Keratinocyte (primary cell): ENCODE data around the gene CHPF. TPM values are rescaled to one million over a fixed set of nuclear protein-coding genes. Genes with fewer than 3 reads are reported as not detected.

Experiments
- DNase-seq: peaks from one replicate; pipeline ENCODE4 v3.0.0-alpha.2; 2011; ENCODE audit warnings: low read depth, missing footprints, low spot score
- FAIRE-seq: peaks from 2 replicates; lab custom pipeline; 2011; peaks lifted over from hg19 to GRCh38; lab: Jason Lieb, UNC
- H2AFZ ChIP-seq: 2 replicates; pipeline ENCODE4 v1.6.0; 2012; ENCODE audit warnings: low read length, control low read depth, inconsistent platforms; ENCODE audit not compliant: control insufficient read depth
- H3K27ac ChIP-seq: 2 replicates; pipeline ENCODE4 v1.5.1; 2011; ENCODE audit warnings: low read length; ENCODE audit not compliant: control insufficient read depth, insufficient read depth
- H3K27me3 ChIP-seq: 3 replicates; pipeline ENCODE4 v1.6.0; 2011; ENCODE audit warnings: low read length; ENCODE audit not compliant: control insufficient read depth, insufficient read depth; ENCODE audit errors: extremely low read depth
- H3K36me3 ChIP-seq, 2 experiments: 2 replicates in 1 of 2; 3 replicates in 1 of 2; pipeline ENCODE4 v1.5.1; 2011; ENCODE audit warnings: low read length in 2 of 2, mild to moderate bottlenecking in 1 of 2; ENCODE audit not compliant: control insufficient read depth in 2 of 2, insufficient read depth in 2 of 2; ENCODE audit errors: extremely low read depth in 1 of 2
- H3K4me1 ChIP-seq: 3 replicates; pipeline ENCODE4 v1.5.1; 2011; ENCODE audit warnings: low read length; ENCODE audit not compliant: control insufficient read depth, insufficient read depth; ENCODE audit errors: extremely low read depth
- H3K4me2 ChIP-seq: 3 replicates; pipeline ENCODE4 v1.6.0; 2011; ENCODE audit warnings: low read depth, low read length; ENCODE audit not compliant: control insufficient read depth, insufficient read depth; ENCODE audit errors: extremely low read depth
- H3K4me3 ChIP-seq, 3 experiments: fragments of 200-600 bp in 1 of 3; sonication (generic) in 1 of 3; 2 replicates in 2 of 3; 3 replicates in 1 of 3; pipeline ENCODE4 v1.5.1; 2011 to 2016; ENCODE audit warnings: low read length in 3 of 3, mild to moderate bottlenecking in 3 of 3, control low read depth in 2 of 3, inconsistent platforms in 1 of 3, low read depth in 1 of 3, mixed read lengths in 1 of 3, mixed run types in 1 of 3, moderate library complexity in 1 of 3; ENCODE audit not compliant: control insufficient read depth in 2 of 3, insufficient read depth in 2 of 3; ENCODE audit errors: extremely low read depth in 1 of 3
- H3K79me2 ChIP-seq: 2 replicates; pipeline ENCODE4 v1.6.0; 2012; ENCODE audit warnings: low read length; ENCODE audit not compliant: control insufficient read depth, insufficient read depth
- H3K9ac ChIP-seq: 3 replicates; pipeline ENCODE4 v1.6.0; 2011; ENCODE audit warnings: low read length; ENCODE audit not compliant: control insufficient read depth, insufficient read depth; ENCODE audit errors: extremely low read depth
- H3K9me1 ChIP-seq: 3 replicates; pipeline ENCODE4 v1.6.0; 2011; ENCODE audit warnings: low read length; ENCODE audit not compliant: control insufficient read depth, insufficient read depth; ENCODE audit errors: extremely low read depth
- H3K9me3 ChIP-seq: 2 replicates; pipeline ENCODE4 v1.5.1; 2012; ENCODE audit warnings: low read depth, low read length; ENCODE audit not compliant: control insufficient read depth
- H4K20me1 ChIP-seq: 3 replicates; pipeline ENCODE4 v1.6.0; 2011; ENCODE audit warnings: low read length; ENCODE audit not compliant: control insufficient read depth, insufficient read depth; ENCODE audit errors: extremely low read depth
- CTCF ChIP-seq, 3 experiments: IDR thresholded peaks in 1 of 3; conservative IDR thresholded peaks in 1 of 3; optimal IDR thresholded peaks in 1 of 3; 2 replicates in 2 of 3; 3 replicates in 1 of 3; pipeline versions ENCODE3 to v1.5.1; 2011; ENCODE audit warnings: low read length in 3 of 3, mild to moderate bottlenecking in 3 of 3, moderate library complexity in 2 of 3, control low read depth in 1 of 3, inconsistent platforms in 1 of 3; ENCODE audit not compliant: insufficient read depth in 2 of 3; ENCODE audit errors: extremely low read depth in 1 of 3
- EZH2 ChIP-seq: IDR thresholded peaks from one replicate; pipeline ENCODE4 v1.6.1; 2012; ENCODE audit warnings: inconsistent platforms, mild to moderate bottlenecking, low read length, moderate library complexity
- dilution Hi-C: fragments of 300-500 bp; cut with MboI; formaldehyde crosslinking; loops from one replicate; pipeline ENCODE4 v1.7.0; 2020; ENCODE audit warnings: low sequenced_read_pairs; ENCODE audit not compliant: extremely low pct_ligation_motif_present
- polyA plus RNA-seq, 5 experiments: library from polyadenylated mRNA; depleted of rRNA in 3 of 5; stranded (reverse) in 3 of 5; stranded (forward) in 1 of 5; unstranded in 1 of 5; fragments of >200 nt; gene quantifications; 1 replicate in 1 of 5; 2 replicates in 3 of 5; 3 replicates in 1 of 5; pipeline versions ENCODE4 v1.2.1 to v1.2.3, GENCODE V29; 2011 to 2012; ENCODE audit warnings: missing spikeins in 2 of 5, low read depth in 1 of 5, low replicate concordance in 1 of 5

The CHPF gene
- polyA plus RNA-seq, 1 donor (not counting 4 experiments of a cell fraction or from before 2014, with no cell fraction given) = 24.4 TPM

- Histone ChIP-seq H3K4me3 (no peak within 1 kb of the TSS), H3K4me1 (no peaks in the 10 kb centered on the region), H3K27me3 (peaks cover 80% of the 10 kb centered on the region), H3K9me1 (no peaks in the 10 kb centered on the region), H3K4me2 (no peak within 1 kb of the TSS), H3K9me3 (no peaks in the 10 kb centered on the region), H3K36me3 (no peaks in the 10 kb centered on the region), H2AFZ (no peak within 1 kb of the TSS), H3K79me2 (no peaks in the 10 kb centered on the region), H3K9ac (no peak within 1 kb of the TSS), H4K20me1 (no peaks in the 10 kb centered on the region), H3K27ac (no peak within 1 kb of the TSS)
- FAIRE-seq (no peak), DNase-seq (no peak)
- TF ChIP-seq CTCF (optimal IDR thresholded peaks at IDR 0.05 in 1 of 3, IDR thresholded peaks at IDR 0.05 in 1 of 3, conservative IDR thresholded peaks at IDR 0.05 in 1 of 3; ENCODE audit: extremely low read depth in 1 of 3, insufficient read depth in 2 of 3, low read length in 3 of 3) (no peak), EZH2 (no peak)
- dilution Hi-C loops = no loop called here
These were observed 29.3 kb downstream of the CHPF start, which contains the start of gene ASIC4 for GRCh38 chr2:219514196-219514761. TSS of gene ASIC4 (plus strand) at chr2:219514482. CDS start at chr2:219514725, 243 bp downstream.

- TF ChIP-seq CTCF (optimal IDR thresholded peaks at IDR 0.05 in 1 of 3, IDR thresholded peaks at IDR 0.05 in 1 of 3, conservative IDR thresholded peaks at IDR 0.05 in 1 of 3; ENCODE audit: extremely low read depth in 1 of 3, insufficient read depth in 2 of 3, low read length in 3 of 3) (no peak), EZH2 (peak; percentile 2)
- no peaks in the 10 kb centered on the region for H3K36me3 ChIP-seq
- no peaks in the 10 kb centered on the region for H4K20me1 ChIP-seq
- no peak overlapping the region for H3K4me2 ChIP-seq
- dilution Hi-C loops = no loop called here
- H3K9me1 ChIP-seq = no peaks in the 10 kb centered on the region
- H3K4me3 ChIP-seq = no peak overlapping the region
- no peaks in the 10 kb centered on the region for H3K4me1 ChIP-seq
- H3K9me3 ChIP-seq = no peaks in the 10 kb centered on the region
- H3K27ac ChIP-seq = no peak overlapping the region
- no peaks in the 10 kb centered on the region for H3K79me2 ChIP-seq
- H3K9ac ChIP-seq = no peak overlapping the region
- DNase-seq = no peak
- no peak overlapping the region for H2AFZ ChIP-seq
- peaks cover 80% of the 10 kb centered on the region for H3K27me3 ChIP-seq
- FAIRE-seq = no peak
These were observed 29.8 kb downstream of the CHPF start for GRCh38 chr2:219513787-219514186.
